Dermis blood vessel endothelial cell (primary cell): ENCODE data around the gene PTPRG. TPM values are rescaled to one million over a fixed set of nuclear protein-coding genes. Genes with fewer than 3 reads are reported as not detected.

ENCODE experiments used
- DNase-seq: peaks from one replicate; pipeline ENCODE4 v3.0.0; 2010
- total RNA-seq: library from RNA; depleted of rRNA; stranded (reverse); fragments of >200 nt; gene quantifications from 2 replicates; pipeline ENCODE4 v1.2.3, GENCODE V29; 2014

PTPRG gene
- total RNA-seq, 1 donor from 2014 or later, result 26.0 TPM

- DNase-seq, result no peak
These were observed 310.3 kb downstream of the PTPRG start for GRCh38 chr3:61871644-61872043.

DNA sequence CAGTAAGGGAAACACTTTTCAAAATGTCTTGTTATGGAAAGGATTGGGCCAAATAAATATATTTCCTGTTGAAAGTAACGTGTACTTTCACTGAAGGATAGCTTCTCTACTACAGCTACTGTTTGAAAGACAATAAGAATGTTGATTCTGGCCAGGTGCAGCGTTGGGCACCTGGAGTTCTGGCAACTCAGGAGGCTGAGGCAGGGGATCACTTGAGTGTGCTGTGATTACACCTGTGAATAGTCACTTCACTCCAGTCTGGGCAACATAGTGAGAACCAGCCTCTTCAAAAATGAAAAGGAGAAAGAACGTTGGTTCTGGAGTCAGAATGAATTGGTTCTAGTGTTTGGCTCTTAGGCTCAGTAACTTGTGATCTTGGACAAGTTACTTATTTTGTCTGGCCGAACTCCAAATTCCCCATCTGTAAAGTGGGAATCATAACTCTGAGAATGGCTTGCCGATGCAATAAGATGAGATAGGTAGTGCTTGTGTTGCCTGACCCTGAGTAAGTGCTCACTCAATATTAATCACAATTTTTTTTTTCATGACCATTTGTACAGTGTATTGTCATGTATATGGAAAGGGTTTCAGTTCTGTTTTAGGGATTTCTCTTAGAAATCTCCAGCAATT lies 310.8 kb downstream of the PTPRG start:
- DNase-seq, result no peak

DNA sequence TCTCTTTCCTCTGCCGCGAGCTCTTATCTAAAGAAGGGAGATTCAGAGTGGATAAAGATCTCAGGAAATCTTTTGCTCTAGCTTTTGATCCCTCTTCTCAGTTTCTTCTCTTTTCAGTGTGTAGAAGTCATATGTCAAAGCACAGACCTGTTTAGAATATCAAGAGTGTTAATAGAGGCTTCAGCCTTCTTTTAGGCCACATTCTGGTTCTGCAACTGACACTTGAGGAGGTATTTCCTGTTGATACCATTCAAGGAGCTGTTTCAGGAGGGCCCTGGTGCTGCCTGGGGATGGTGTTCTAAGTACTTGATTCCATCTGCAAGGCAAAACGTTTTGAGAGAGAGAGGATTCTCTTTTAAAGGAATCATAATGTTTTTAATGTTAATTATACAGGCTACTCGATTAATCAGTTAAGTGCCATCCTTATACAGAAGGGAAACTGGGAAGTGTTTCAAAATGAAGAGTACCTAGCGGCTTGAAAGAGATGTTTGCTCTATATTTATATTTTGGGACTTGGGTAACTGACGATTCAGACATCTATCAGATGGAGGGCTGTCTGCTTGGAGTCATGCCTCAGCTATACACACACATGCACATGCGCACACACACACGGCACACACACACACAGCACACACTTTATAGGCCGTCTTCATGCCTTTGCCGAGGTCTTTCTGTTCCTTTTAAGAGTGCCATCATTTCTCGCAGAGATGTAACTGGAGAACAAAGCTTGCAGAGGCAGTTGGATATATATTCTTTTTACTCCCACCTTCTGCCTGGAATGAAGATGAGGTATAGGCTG lies 313.9 kb downstream of the PTPRG start:
- no peak for DNase-seq

DNA sequence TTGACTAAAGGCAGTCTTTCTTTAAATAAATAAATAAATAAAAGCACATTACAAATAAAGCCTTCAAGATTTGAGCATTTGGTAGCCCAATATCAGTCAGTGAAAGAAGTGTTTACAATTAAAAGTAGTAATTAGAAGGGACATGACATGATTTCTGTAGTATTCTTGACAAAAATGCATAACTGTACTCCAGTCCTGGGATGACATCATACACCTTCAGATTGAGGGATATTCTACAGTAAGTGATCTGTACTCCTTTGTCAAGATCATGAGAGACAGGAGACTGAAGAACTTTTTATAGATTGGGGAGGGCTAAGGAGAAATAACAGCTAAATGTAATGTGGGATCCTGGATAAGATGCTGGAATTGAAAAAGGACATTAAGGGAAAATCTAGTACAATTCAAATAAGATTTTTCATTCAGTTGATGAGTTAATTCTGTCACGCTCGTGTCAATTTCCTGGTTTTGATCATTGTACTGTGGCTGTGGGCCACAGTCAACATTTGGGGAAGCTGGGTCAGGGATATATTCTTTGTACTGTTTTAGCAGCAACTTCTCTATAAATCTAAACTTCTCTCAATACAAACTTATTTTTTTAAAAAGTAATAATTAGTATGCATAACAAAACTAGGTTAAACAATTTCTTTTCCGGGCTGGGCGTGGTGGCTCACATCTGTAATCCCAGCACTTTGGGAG lies 314.8 kb downstream of the PTPRG start:
- no peak for DNase-seq

DNA sequence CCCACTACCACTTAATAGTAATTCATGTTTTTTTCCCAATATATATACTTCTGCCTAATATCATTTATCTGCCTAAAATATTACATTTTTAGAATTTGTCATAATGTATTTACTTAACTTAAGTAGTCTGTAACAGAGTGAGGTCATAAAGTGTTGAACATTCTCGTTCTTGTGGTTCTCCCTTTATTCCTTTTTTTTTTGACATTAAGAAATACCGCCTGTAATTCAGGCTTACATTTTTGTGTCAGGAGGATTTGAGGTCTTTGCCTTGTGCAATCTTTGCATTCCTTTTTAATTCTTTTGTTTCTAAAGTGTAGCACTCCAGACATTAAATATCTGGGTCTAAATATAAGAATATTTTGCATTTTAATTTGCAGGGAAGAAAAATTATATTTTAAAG lies 315.4 kb downstream of the PTPRG start:
- DNase-seq, result no peak

DNA sequence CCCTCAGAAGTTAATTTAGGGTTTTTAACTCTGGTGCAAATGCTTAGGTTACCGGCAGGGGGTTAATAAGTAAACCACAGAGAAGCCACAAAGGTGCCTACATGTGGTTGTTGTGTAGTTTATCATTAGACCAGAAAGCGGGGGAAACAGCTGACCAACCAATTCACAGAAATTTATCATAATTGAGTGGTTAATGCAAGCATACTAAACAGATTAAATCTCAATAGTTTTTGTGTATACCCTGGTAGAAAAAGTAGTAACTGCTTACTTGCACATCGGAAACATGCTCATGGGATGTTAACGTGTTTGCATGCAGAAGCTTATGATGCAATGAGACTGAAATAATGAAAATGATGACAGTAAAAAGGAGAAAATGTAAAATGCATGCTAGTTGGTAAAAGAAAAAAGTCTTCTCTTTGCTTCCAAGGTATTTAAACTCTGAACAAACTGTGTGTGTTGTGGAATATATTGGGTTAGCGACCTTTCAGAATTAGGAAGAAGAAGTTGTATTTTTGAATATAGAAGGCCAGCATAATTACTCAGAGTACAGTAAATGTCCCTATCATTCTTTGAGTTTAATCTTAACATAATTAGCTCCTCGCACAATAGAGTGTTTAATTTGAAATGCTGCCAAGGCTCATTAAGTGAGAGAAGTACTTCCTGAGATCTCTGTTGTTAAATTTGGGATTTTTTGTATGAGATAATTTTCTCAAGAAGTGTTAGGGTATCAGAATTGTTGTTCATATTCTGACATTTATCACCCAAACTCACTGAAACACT lies 316.2 kb downstream of the PTPRG start:
- no peak for DNase-seq

DNA sequence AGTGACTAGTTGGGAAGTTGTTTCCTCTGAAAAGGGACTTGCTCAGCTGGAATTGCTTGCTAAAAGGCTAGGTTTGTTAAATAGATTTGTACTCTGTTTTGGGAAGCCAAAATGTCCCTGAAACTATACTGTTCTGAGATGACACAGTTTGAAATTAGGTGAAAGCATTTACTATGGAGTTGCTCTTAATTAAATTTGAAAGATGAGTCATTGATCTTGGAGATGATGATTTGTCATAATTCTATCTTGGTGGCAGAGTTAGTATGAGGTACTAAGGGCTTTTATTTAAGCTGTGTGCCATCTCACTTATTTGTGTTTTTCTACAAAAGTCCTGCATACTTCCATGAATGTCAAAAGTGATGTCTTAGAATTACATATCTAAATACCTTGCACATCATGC lies 320.9 kb downstream of the PTPRG start:
- DNase-seq, result no peak

DNA sequence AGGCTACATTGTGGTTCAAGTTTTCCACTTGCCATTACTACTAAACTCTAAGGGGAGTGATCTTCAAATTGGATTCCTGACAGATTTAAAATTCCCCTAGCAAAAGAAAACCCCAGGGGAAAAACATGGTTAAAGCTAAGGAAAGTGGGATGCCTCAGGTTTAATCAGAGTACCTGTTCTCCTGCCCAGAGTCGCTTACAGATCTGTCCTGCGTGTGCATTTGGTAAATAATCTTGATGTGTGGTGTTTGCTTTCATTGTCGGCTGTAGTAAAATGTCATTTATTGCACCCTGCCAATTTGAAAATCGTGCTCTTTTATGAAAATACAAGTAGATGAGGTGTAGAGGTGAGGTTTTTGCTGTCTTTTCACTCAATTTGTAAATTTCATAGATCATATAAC lies 323.4 kb downstream of the PTPRG start:
- DNase-seq, result no peak

DNA sequence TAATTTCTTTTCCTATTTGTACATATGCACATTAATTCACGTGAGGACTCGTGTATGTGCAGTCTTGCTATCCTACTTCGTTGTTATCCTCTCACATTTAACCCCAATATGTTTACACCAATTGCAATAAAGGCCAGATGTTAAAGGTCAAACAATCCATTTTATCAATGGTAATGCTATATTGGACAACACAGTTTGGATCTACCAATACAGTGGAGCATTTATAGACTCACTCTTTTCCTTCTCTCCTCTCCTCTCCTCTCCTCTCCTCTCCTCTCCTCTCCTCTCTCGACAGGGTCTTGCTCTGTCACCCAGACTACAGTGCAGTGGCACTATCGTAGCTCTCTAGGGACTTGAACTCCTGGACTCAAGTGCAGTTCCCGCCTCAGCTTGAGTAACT lies 324.0 kb downstream of the PTPRG start:
- DNase-seq, result no peak

GRCh38 chr3:61887206-61887605 lies 325.8 kb downstream of the PTPRG start:
- no peak for DNase-seq

DNA sequence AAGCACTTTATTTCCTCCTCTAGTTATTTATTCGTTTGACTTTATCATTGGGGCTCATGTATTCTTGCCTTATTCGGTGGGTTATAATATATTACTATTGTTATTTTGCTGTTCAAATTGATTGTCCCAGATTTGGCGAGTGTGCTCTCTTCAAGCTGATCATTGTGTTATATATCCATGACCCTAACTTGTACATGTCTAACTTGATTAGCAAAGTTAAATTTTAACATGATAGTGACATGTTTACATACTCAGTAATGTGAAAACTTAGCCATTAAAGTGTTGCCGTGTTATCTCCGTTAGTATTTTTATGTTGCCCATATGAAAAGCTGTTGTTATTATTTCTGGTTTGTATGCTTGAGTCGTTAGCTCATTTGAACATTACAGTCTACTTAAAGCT lies 327.9 kb downstream of the PTPRG start:
- no peak for DNase-seq

GRCh38 chr3:61890167-61890566 lies 328.8 kb downstream of the PTPRG start:
- DNase-seq, result no peak

GRCh38 chr3:61890586-61890985 lies 329.2 kb downstream of the PTPRG start:
- DNase-seq, result no peak

DNA sequence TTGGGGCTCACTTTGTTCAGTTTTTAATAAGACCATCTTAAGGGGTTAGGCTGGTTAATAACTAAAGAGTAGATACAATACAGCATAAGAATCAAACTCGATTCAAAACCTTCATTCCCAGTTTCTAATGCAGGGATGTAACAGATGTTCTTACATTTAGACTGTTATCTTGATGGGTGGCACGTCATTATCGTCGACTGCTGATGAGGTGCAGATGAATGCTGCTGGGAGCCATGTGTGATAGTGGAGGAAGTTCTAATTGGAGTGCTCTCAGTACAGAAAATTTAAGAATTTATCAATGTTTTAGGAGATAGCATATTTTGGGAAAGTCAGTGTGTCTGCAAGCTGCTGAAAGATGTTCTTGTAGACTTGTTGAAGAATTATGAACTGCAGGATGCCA lies 331.5 kb downstream of the PTPRG start:
- DNase-seq, result no peak

GRCh38 chr3:61893840-61894566 lies 332.6 kb downstream of the PTPRG start:
- DNase-seq, result no peak

DNA sequence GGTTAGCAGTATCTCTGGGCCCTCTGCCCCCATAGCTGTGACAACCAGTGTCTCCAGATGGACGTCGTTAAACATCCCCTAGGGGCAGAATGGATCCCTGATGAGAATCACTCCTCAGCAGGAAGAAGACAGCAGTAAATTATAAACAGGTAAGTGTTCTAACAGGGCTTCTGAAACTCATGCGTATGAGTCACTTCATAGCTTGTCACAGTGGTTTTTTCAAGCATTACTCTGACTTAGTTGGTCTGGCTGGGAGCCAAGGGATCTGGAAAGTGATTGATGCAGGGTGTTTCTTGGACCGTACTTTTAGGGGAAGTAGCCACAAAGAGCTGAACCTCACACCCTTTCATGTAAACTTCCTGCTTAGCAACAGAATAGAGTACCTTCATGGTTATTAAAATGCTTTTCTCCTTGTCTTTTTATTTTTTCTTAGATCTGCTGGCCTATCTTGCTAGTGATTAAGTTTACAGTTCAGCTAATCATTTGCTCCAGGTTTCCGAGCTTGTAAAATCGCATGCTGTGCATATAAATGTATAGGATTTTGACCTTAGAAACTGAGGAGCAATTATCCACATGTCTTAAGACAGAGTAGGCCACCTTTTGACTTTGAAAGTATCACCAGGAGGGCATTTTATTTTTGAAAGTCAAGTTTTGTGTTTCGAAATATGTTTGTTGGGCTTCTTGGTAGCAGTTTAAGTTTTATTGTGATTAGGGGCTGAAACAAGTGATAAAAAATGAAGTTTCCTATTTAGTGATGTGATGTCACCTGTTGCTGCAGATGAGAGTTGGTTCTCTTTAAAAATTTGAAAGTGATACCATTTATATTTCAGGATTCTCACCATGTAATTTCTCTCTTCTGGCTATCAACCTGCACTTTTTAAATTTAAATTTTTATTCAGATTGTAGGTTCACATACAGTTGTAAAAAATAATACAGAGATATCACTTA lies 333.9 kb downstream of the PTPRG start:
- DNase-seq, result peak; percentile 90

DNA sequence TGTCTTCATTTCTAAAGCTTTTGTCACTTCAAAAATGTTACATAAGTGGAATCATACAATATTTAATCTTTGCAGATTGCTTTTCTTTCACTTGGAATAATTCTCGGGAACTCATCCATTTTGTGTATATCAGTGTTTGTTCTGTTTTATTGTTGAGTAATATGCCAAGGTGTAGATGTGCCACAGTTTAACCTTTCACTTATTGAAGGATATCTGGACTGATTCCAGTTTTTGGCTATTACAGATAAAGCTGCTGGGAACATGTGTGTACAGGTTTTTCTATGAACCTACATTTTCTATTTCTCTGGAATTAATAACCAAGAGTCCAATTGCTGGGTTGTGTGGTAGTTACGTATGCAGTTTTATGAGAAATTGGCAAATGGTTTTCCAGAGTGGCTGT lies 334.9 kb downstream of the PTPRG start:
- no peak for DNase-seq

- DNase-seq, result no peak
These were observed 336.5 kb downstream of the PTPRG start for GRCh38 chr3:61897848-61898247.

- no peak for DNase-seq
These were observed 338.5 kb downstream of the PTPRG start for GRCh38 chr3:61899700-61900462.

- DNase-seq, result no peak
These were observed 340.1 kb downstream of the PTPRG start for GRCh38 chr3:61901496-61901895.
